CD4-positive, alpha-beta T cell (primary cell): ENCODE data around the gene NUDT8. TPM values are rescaled to one million over a fixed set of nuclear protein-coding genes. Genes with fewer than 3 reads are reported as not detected.

ENCODE experiments used
- ATAC-seq: fragments of 200-7000 bp; cut with Tn5 transposase; one replicate; pipeline ENCODE4 v1.10.0; 2022; ENCODE audit warnings: mild to moderate bottlenecking; ENCODE audit not compliant: poor library complexity
- CTCF ChIA-PET: fragments of 350-600 bp; sonication (Branson Sonifier 250); formaldehyde crosslinking; loops from one replicate; lab custom pipeline; 2021; ENCODE audit warnings: antibody characterized with exemption, inconsistent platforms; lab: Charles Lee
- POLR2A ChIA-PET: fragments of 350-600 bp; sonication (Branson Sonifier 250); formaldehyde crosslinking; loops from one replicate; lab custom pipeline; 2021; ENCODE audit warnings: antibody characterized with exemption, inconsistent platforms; lab: Charles Lee
- DNase-seq, 14 experiments: peaks; one replicate each; pipeline ENCODE4 v3.0.0-alpha.2; 2013 to 2020; ENCODE audit warnings: mixed read lengths in 2 of 14
- H3K27ac ChIP-seq, 2 donors: one replicate each; pipeline versions ENCODE4 v1.5.1 to v1.7.0; 2013; ENCODE audit warnings: low read length in 2 of 2, low read depth in 1 of 2, mild to moderate bottlenecking in 1 of 2
- H3K27me3 ChIP-seq, 2 experiments: 1 replicate in 1 of 2; 2 replicates in 1 of 2; pipeline versions ENCODE4 v1.6.1 to v1.7.0; 2013; ENCODE audit warnings: low read length in 2 of 2, control low read depth in 1 of 2, mild to moderate bottlenecking in 1 of 2, moderate library complexity in 1 of 2; ENCODE audit not compliant: insufficient read depth in 2 of 2, control insufficient read depth in 1 of 2
- H3K36me3 ChIP-seq: one replicate; pipeline ENCODE4 v1.6.1; 2013; ENCODE audit warnings: low read length, control low read depth; ENCODE audit not compliant: insufficient read depth
- H3K4me1 ChIP-seq: one replicate; pipeline ENCODE4 v1.6.1; 2013; ENCODE audit warnings: low read length, control low read depth; ENCODE audit not compliant: insufficient read depth
- H3K4me3 ChIP-seq: one replicate; pipeline ENCODE4 v1.5.1; 2013; ENCODE audit warnings: mild to moderate bottlenecking, low read length, moderate library complexity
- H3K9me3 ChIP-seq, 2 experiments: 1 replicate in 1 of 2; 2 replicates in 1 of 2; pipeline versions ENCODE4 v1.6.1 to v1.7.0; 2013; ENCODE audit warnings: low read length in 2 of 2, mild to moderate bottlenecking in 2 of 2, control low read depth in 1 of 2, moderate library complexity in 1 of 2; ENCODE audit not compliant: control insufficient read depth in 1 of 2, insufficient read depth in 1 of 2
- H3K27ac Mint-ChIP-seq: one replicate; pipeline ENCODE4 v1.8.0; 2020; ENCODE audit warnings: mixed read lengths
- H3K27me3 Mint-ChIP-seq: one replicate; pipeline ENCODE4 v1.8.0; 2021; ENCODE audit warnings: mixed read lengths
- H3K36me3 Mint-ChIP-seq: one replicate; pipeline ENCODE4 v1.8.0; 2021; ENCODE audit warnings: low read depth, mixed read lengths
- H3K4me1 Mint-ChIP-seq: one replicate; pipeline ENCODE4 v1.8.0; 2021; ENCODE audit warnings: low read depth, mixed read lengths
- H3K4me3 Mint-ChIP-seq: one replicate; pipeline ENCODE4 v1.8.0; 2020; ENCODE audit warnings: mild to moderate bottlenecking, mixed read lengths
- H3K9me3 Mint-ChIP-seq: one replicate; pipeline ENCODE4 v1.8.0; 2020; ENCODE audit warnings: mixed read lengths
- CTCF ChIP-seq: fragments of 200-600 bp; IDR thresholded peaks from one replicate; pipeline ENCODE4 v1.8.0; 2022; ENCODE audit warnings: antibody characterized with exemption, mild to moderate bottlenecking
- intact Hi-C, 2 experiments: fragments of 100-400 bp; cut with DNase I in 1 of 2; cut with micrococcal nuclease in 1 of 2; formaldehyde crosslinking; loops; one replicate each; pipeline versions ENCODE4 v1.15.1 to v1.9.0; 2023 to 2025; cut with DNase I, micrococcal nuclease
- total RNA-seq, 174 experiments: library from RNA in 2 of 174; stranded (reverse) in 2 of 174; gene quantifications; one replicate each; pipeline ENCODE4 v1.2.3 and lab custom pipeline; 2021 to 2026

Gene NUDT8
- total RNA-seq, 2 experiments from 2014 or later, result 0.92 to 1.4 TPM

DNA sequence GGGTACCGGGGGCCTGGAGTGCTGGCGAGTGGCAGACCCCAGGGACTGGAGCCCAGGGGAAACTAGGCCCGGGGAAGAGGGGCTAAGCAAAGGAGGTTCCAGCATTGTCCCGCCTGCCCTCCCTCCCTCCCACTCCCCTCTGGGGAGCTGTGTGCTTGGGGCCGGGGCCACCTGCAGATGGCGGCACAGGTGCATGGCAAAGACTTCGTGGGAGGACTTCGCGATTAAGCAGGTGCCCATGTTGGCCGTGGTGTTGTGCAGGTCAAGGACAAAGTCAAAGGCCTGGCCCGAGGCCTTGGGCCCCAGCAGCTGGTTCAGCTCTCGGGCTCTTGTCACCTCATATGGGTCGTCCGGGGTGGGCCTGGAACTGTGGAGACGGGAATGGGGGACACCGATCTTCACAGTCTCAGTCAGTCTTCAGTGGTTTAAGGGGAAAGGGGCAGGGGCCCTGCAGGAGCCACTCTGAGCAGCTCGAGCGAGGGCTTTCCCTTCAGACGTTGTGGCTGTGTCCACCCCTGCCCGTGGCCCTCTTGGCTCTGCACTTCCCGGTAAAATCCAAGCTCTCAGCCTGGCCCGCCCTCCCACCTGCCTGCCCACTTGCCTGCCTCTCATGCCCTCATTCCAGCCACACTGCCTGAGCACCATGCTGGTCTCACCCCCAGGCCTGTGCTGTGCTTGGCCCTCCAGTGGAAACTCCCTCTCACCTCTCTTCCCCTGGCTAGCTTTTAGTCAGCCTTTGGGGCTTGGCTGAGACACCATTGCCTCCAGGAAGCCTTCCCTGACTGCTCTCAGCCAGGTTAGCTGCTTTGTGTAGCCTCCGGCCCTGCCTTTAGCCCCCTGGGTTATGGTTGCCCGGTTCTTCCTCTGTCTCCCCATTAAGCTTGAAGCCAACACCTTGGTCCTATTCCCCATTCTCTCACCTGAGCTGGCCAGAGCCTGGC, 16.1 kb upstream of the NUDT8 start:
- peaks cover 3% of the 10 kb centered on the region for H3K36me3 Mint-ChIP-seq
- Histone ChIP-seq H3K4me3 (no peak overlapping the region), H3K9me3 (peaks cover 0 to 5% of the 10 kb centered on the region in 2 experiments), H3K4me1 (peaks cover 48% of the 10 kb centered on the region), H3K36me3 (no peaks in the 10 kb centered on the region), H3K27ac (no peak overlapping the region), H3K27me3 (no peaks in the 10 kb centered on the region)
- H3K9me3 Mint-ChIP-seq, result no peaks in the 10 kb centered on the region
- intact Hi-C loops, result no loop called here
- H3K4me3 Mint-ChIP-seq, result peak overlapping the region; percentile 6
- no peak for TF ChIP-seq CTCF
- DNase-seq (peak in 1 of 14 experiments; percentile 16), ATAC-seq (no peak)
- peaks cover 31% of the 10 kb centered on the region for H3K4me1 Mint-ChIP-seq
- ChIA-PET POLR2A (interaction anchor here (0.9 to 2.2 kb wide), 3 partner anchors 14 to 31 kb away, joined by 3 to 11 read pairs (median 4); partner anchors contain the start of gene NUDT8), CTCF (interaction anchor here (1.1 to 1.6 kb wide), 2 partner anchors 11 to 16 kb away, joined by 3 to 6 read pairs; partner anchors contain the start of gene NUDT8)
- no peaks in the 10 kb centered on the region for H3K27me3 Mint-ChIP-seq
- H3K27ac Mint-ChIP-seq, result no peak overlapping the region

- no peak for TF ChIP-seq CTCF
- POLR2A ChIA-PET, result no interaction called here
- ATAC-seq (no peak), DNase-seq (peak in 1 of 14 experiments; percentile 17)
- peaks cover 48% of the 10 kb centered on the region for H3K4me1 ChIP-seq
- H3K9me3 ChIP-seq, result peaks cover 0 to 5% of the 10 kb centered on the region in 2 experiments
- H3K9me3 Mint-ChIP-seq, result no peaks in the 10 kb centered on the region
- no peak overlapping the region for H3K27ac ChIP-seq
- H3K27me3 ChIP-seq, result no peaks in the 10 kb centered on the region
- no peaks in the 10 kb centered on the region for H3K36me3 Mint-ChIP-seq
- no peak overlapping the region for H3K4me3 Mint-ChIP-seq
- H3K27me3 Mint-ChIP-seq, result no peaks in the 10 kb centered on the region
- H3K4me1 Mint-ChIP-seq, result peaks cover 21% of the 10 kb centered on the region
- H3K36me3 ChIP-seq, result no peaks in the 10 kb centered on the region
- intact Hi-C loops, result no loop called here
- H3K27ac Mint-ChIP-seq, result no peak overlapping the region
- H3K4me3 ChIP-seq, result no peak overlapping the region
- CTCF ChIA-PET, result no interaction called here
Observed at GRCh38 chr11:67644472-67645418, 15.0 kb upstream of the NUDT8 start.

DNA sequence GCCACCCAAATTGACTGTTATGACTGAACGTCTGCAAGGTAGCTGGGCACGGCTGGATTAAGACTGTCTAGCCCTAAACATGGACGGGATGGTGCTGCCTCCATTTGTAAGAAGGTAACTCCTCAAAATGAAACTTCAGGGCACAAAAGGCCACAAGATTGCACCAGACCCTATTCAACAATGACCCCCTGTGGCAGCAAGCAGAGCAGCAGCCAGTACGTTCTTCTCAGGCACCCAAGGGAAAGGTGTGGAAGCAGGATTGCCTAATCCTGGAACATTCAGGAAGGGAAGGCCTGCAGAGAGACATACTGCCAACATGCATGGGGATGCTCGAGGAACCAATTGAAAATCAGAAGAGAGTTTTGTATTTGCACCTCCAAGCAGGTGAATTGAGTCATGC, 14.3 kb upstream of the NUDT8 start:
- Mint-ChIP-seq H3K9me3 (no peaks in the 10 kb centered on the region), H3K4me1 (peaks cover 21% of the 10 kb centered on the region), H3K4me3 (no peak overlapping the region), H3K36me3 (no peaks in the 10 kb centered on the region), H3K27me3 (no peaks in the 10 kb centered on the region), H3K27ac (no peak overlapping the region)
- ATAC-seq (no peak), DNase-seq (peak in 1 of 14 experiments; percentile 9)
- Histone ChIP-seq H3K27ac (no peak overlapping the region), H3K4me3 (no peak overlapping the region), H3K9me3 (peaks cover 0 to 5% of the 10 kb centered on the region in 2 experiments), H3K4me1 (peaks cover 41% of the 10 kb centered on the region), H3K27me3 (no peaks in the 10 kb centered on the region), H3K36me3 (no peaks in the 10 kb centered on the region)
- intact Hi-C loops, result no loop called here
- CTCF ChIA-PET, result no interaction called here
- TF ChIP-seq CTCF, result no peak
- POLR2A ChIA-PET, result no interaction called here
